Measurements from ENCODE around the gene CARD9.

CARD9 gene

GRCh38 chr9:136351252-136351800 is 22.1 kb downstream of the CARD9 start:
- DNase-seq (ENCODE audit: extremely low read depth in 1 of 2, low read depth in 1 of 2) = no peak

GRCh38 chr9:136349546-136349945 is 23.9 kb downstream of the CARD9 start:
- no peak for DNase-seq (ENCODE audit: extremely low read depth in 1 of 2, low read depth in 1 of 2)

- no peak for DNase-seq (ENCODE audit: extremely low read depth in 1 of 2, low read depth in 1 of 2)
These were observed 24.8 kb downstream of the CARD9 start for GRCh38 chr9:136348691-136349090.

- no peak for DNase-seq (ENCODE audit: extremely low read depth in 1 of 2, low read depth in 1 of 2)
These were observed 25.8 kb downstream of the CARD9 start for GRCh38 chr9:136347472-136348256.

GRCh38 chr9:136346927-136347465 is 26.5 kb downstream of the CARD9 start:
- DNase-seq (ENCODE audit: extremely low read depth in 1 of 2, low read depth in 1 of 2) = no peak

GRCh38 chr9:136346157-136346481 is 27.4 kb downstream of the CARD9 start:
- no peak for DNase-seq (ENCODE audit: extremely low read depth in 1 of 2, low read depth in 1 of 2)

GRCh38 chr9:136345281-136346156 is 27.9 kb downstream of the CARD9 start:
- DNase-seq (ENCODE audit: extremely low read depth in 1 of 2, low read depth in 1 of 2) = no peak

- DNase-seq (ENCODE audit: extremely low read depth in 1 of 2, low read depth in 1 of 2) = no peak
These were observed 28.8 kb downstream of the CARD9 start for GRCh38 chr9:136344544-136345280.

- DNase-seq (ENCODE audit: extremely low read depth in 1 of 2, low read depth in 1 of 2) = no peak
These were observed 29.6 kb downstream of the CARD9 start for GRCh38 chr9:136343884-136344269.

GRCh38 chr9:136343121-136343883 is 30.2 kb downstream of the CARD9 start:
- no peak for DNase-seq (ENCODE audit: extremely low read depth in 1 of 2, low read depth in 1 of 2)

- peak; percentile 47 to 61 for DNase-seq (ENCODE audit: extremely low read depth in 1 of 2, low read depth in 1 of 2)
These were observed 31.0 kb downstream of the CARD9 start for GRCh38 chr9:136342181-136343120.

GRCh38 chr9:136341769-136342168 is 31.7 kb downstream of the CARD9 start:
- no peak for DNase-seq (ENCODE audit: extremely low read depth in 1 of 2, low read depth in 1 of 2)

- DNase-seq (ENCODE audit: extremely low read depth in 1 of 2, low read depth in 1 of 2) = no peak
These were observed 32.3 kb downstream of the CARD9 start for GRCh38 chr9:136341042-136341655.

GRCh38 chr9:136340356-136341041 is 33.0 kb downstream of the CARD9 start:
- DNase-seq (ENCODE audit: extremely low read depth in 1 of 2, low read depth in 1 of 2) = no peak

GRCh38 chr9:136339958-136340310 is 33.5 kb downstream of the CARD9 start:
- DNase-seq (ENCODE audit: extremely low read depth in 1 of 2, low read depth in 1 of 2) = no peak

- DNase-seq (ENCODE audit: extremely low read depth in 1 of 2, low read depth in 1 of 2) = no peak
These were observed 34.1 kb downstream of the CARD9 start for GRCh38 chr9:136339173-136339957.

GRCh38 chr9:136338511-136338910 is 35.0 kb downstream of the CARD9 start:
- DNase-seq (ENCODE audit: extremely low read depth in 1 of 2, low read depth in 1 of 2) = no peak
